SK-N-SH (cell line): ENCODE data around the gene PTGES3. TPM values are rescaled to one million over a fixed set of nuclear protein-coding genes. Genes with fewer than 3 reads are reported as not detected.

Experiments used
- CTCF ChIA-PET: fragments of 300-600, 350-600 bp; formaldehyde crosslinking; extraction: SDS; loops from one replicate; lab custom pipeline; 2021; lab: Yijun Ruan, JAX
- POLR2A ChIA-PET: fragments of 350-600 bp; sonication (Branson Sonifier 250); formaldehyde crosslinking; extraction: SDS; loops from one replicate; lab custom pipeline; 2020; ENCODE audit warnings: antibody characterized with exemption, inconsistent platforms; lab: Yijun Ruan, JAX
- DNase-seq: peaks from one replicate; pipeline ENCODE4 v3.0.0; 2012
- H2AFZ ChIP-seq: fragments of 200-600 bp; sonication (generic); 2 replicates; pipeline ENCODE4 v1.8.1; 2016; ENCODE audit warnings: antibody characterized with exemption, mild to moderate bottlenecking, low read depth
- H3F3A ChIP-seq: fragments of 200-600 bp; sonication (generic); replicated peaks from 2 replicates; pipeline ENCODE3; 2016; ENCODE audit warnings: antibody characterized with exemption, mild to moderate bottlenecking; ENCODE audit not compliant: insufficient read depth
- H3K27ac ChIP-seq, 2 experiments: fragments of 200-500 bp in 1 of 2; fragments of 200-600 bp in 1 of 2; sonication (Bioruptor generic) in 1 of 2; sonication (generic), shearing (Covaris generic) in 1 of 2; 2 replicates each; pipeline versions ENCODE4 v1.5.1 to v1.6.1; 2014 to 2016; ENCODE audit warnings: low read depth in 2 of 2, inconsistent platforms in 1 of 2, low read length in 1 of 2, mild to moderate bottlenecking in 1 of 2, mixed read lengths in 1 of 2
- H3K27me3 ChIP-seq: fragments of 200-600 bp; sonication (generic), shearing (Covaris generic); 2 replicates; pipeline ENCODE4 v1.6.1; 2016; ENCODE audit warnings: mixed run types; ENCODE audit not compliant: insufficient read depth
- H3K36me3 ChIP-seq, 2 experiments: fragments of 200-500 bp in 1 of 2; fragments of 200-600 bp in 1 of 2; sonication (Bioruptor generic) in 1 of 2; sonication (generic) in 1 of 2; replicated peaks in 1 of 2; 2 replicates each; pipeline versions ENCODE3 to v1.5.1; 2014 to 2016; ENCODE audit warnings: low read length in 1 of 2, mild to moderate bottlenecking in 1 of 2; ENCODE audit not compliant: insufficient read depth in 2 of 2, control insufficient read depth in 1 of 2
- H3K4me1 ChIP-seq, 2 experiments: fragments of 200-500 bp in 1 of 2; fragments of 200-600 bp in 1 of 2; sonication (Bioruptor generic) in 1 of 2; sonication (generic), shearing (Covaris generic) in 1 of 2; 2 replicates each; pipeline versions ENCODE4 v1.5.1 to v1.6.1; 2014 to 2016; ENCODE audit warnings: low read depth in 1 of 2, low read length in 1 of 2, mixed run types in 1 of 2; ENCODE audit not compliant: insufficient read depth in 2 of 2, control insufficient read depth in 1 of 2
- H3K4me2 ChIP-seq: fragments of 200-600 bp; sonication (generic), shearing (Covaris generic); 2 replicates; pipeline ENCODE4 v1.6.1; 2017; ENCODE audit warnings: mixed run types
- H3K4me3 ChIP-seq, 2 experiments: fragments of 200-500 bp in 1 of 2; fragments of 200-600 bp in 1 of 2; sonication (Bioruptor generic) in 1 of 2; sonication (generic), shearing (Covaris generic) in 1 of 2; 2 replicates each; pipeline versions ENCODE4 v1.5.1 to v1.8.1; 2014 to 2016; ENCODE audit warnings: low read depth in 2 of 2, inconsistent platforms in 1 of 2, low read length in 1 of 2, mild to moderate bottlenecking in 1 of 2, mixed read lengths in 1 of 2, moderate library complexity in 1 of 2
- H3K79me2 ChIP-seq: fragments of 200-600 bp; sonication (generic); 2 replicates; pipeline ENCODE4 v1.8.1; 2017; ENCODE audit warnings: mild to moderate bottlenecking; ENCODE audit not compliant: insufficient read depth
- H3K9ac ChIP-seq: fragments of 200-600 bp; sonication (generic); 2 replicates; pipeline ENCODE4 v1.6.1; 2017; ENCODE audit warnings: mixed run types
- H3K9me2 ChIP-seq: fragments of 200-600 bp; sonication (generic); 2 replicates; pipeline ENCODE4 v1.6.1; 2017; ENCODE audit warnings: mixed run types
- H3K9me3 ChIP-seq: fragments of 200-600 bp; sonication (generic); 2 replicates; pipeline ENCODE4 v1.6.1; 2017; ENCODE audit warnings: mixed run types, mild to moderate bottlenecking, moderate library complexity
- H4K20me1 ChIP-seq: fragments of 200-600 bp; sonication (generic); 2 replicates; pipeline ENCODE4 v1.6.1; 2017; ENCODE audit warnings: mild to moderate bottlenecking, mixed run types; ENCODE audit not compliant: insufficient read depth
- CHD2 ChIP-seq: fragments of 150-350 bp; IDR thresholded peaks from 2 replicates; pipeline ENCODE4 v1.6.1; 2018; ENCODE audit warnings: low read length; ENCODE audit not compliant: partially characterized antibody
- YY1 ChIP-seq: IDR thresholded peaks from 2 replicates; pipeline ENCODE4 v1.4.0; 2012; ENCODE audit warnings: low read depth, mild to moderate bottlenecking
- polyA plus RNA-seq, 3 experiments: library from polyadenylated mRNA; depleted of rRNA; stranded (reverse); fragments of >200 nt; gene quantifications; 2 replicates each; pipeline ENCODE4 v1.2.3, GENCODE V29; 2012
- TF ChIP-seq, protein P1 (sequence below): IDR thresholded peaks from 2 replicates; pipeline ENCODE4 v1.6.1; 2012; ENCODE audit warnings: mild to moderate bottlenecking, low read depth, low read length, moderate library complexity
- TF ChIP-seq, protein P2 (sequence below): fragments of 150-350 bp; IDR thresholded peaks from 2 replicates; pipeline ENCODE4 v1.6.1; 2017; ENCODE audit warnings: antibody characterized with exemption, low read length, low read depth, borderline replicate concordance
- TF ChIP-seq, protein P3 (sequence below): IDR thresholded peaks from 2 replicates; pipeline ENCODE4 v1.4.0; 2012; ENCODE audit warnings: low read depth
- TF ChIP-seq, protein P4 (sequence below): fragments of 200-600 bp; sonication (generic); IDR thresholded peaks from 2 replicates; pipeline ENCODE4 v1.6.1; 2017; ENCODE audit warnings: antibody characterized with exemption, mild to moderate bottlenecking, moderate library complexity

The PTGES3 gene
- polyA plus RNA-seq, 1 of the 3 experiments (the other 2 are of a cell fraction), result 38.9 TPM

DNA sequence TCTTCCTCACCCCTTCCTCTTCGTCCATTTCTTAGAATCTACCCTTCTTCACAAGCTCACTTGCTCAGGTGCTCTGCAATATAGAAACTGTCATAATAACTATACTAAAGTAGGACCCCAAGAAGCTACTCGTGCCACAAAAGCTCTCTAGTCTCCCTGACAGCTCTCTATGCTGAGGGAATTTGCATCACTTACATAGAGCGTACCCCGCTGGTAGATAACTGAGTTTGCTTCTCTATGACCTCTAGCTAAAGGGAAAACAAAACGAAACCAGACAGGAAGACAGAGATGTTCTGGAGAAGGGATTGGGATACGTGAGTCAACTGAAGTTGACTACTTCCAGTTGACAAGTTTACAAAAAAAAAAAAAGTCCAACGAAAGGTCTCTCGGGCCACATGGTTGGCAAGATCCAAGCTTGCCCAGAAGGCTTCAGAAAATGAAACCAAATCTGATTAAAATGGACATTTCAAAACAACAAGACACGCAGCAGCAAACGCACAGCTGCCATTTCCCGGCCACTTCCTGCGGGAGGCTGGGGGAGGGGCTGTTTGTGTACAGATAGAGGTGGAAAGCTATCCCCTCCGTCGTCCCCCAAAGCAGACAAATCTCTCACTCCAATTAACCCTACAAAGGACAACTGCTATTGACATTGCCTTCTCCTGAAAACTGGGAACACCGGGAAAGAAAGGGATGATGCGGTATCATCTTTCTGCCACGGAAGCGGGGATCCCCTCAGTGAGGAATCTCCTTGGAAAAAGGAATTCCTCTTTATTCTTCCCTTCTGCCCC is 59.2 kb downstream of the PTGES3 start (continued):
- TF ChIP-seq, protein P1, sequence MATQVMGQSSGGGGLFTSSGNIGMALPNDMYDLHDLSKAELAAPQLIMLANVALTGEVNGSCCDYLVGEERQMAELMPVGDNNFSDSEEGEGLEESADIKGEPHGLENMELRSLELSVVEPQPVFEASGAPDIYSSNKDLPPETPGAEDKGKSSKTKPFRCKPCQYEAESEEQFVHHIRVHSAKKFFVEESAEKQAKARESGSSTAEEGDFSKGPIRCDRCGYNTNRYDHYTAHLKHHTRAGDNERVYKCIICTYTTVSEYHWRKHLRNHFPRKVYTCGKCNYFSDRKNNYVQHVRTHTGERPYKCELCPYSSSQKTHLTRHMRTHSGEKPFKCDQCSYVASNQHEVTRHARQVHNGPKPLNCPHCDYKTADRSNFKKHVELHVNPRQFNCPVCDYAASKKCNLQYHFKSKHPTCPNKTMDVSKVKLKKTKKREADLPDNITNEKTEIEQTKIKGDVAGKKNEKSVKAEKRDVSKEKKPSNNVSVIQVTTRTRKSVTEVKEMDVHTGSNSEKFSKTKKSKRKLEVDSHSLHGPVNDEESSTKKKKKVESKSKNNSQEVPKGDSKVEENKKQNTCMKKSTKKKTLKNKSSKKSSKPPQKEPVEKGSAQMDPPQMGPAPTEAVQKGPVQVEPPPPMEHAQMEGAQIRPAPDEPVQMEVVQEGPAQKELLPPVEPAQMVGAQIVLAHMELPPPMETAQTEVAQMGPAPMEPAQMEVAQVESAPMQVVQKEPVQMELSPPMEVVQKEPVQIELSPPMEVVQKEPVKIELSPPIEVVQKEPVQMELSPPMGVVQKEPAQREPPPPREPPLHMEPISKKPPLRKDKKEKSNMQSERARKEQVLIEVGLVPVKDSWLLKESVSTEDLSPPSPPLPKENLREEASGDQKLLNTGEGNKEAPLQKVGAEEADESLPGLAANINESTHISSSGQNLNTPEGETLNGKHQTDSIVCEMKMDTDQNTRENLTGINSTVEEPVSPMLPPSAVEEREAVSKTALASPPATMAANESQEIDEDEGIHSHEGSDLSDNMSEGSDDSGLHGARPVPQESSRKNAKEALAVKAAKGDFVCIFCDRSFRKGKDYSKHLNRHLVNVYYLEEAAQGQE, result no peak
- 0 out of 2 replicates have a peak, but pooled peaks have one; percentile 46 for TF ChIP-seq YY1
- TF ChIP-seq, protein P2, sequence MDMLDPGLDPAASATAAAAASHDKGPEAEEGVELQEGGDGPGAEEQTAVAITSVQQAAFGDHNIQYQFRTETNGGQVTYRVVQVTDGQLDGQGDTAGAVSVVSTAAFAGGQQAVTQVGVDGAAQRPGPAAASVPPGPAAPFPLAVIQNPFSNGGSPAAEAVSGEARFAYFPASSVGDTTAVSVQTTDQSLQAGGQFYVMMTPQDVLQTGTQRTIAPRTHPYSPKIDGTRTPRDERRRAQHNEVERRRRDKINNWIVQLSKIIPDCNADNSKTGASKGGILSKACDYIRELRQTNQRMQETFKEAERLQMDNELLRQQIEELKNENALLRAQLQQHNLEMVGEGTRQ, result no peak

DNA sequence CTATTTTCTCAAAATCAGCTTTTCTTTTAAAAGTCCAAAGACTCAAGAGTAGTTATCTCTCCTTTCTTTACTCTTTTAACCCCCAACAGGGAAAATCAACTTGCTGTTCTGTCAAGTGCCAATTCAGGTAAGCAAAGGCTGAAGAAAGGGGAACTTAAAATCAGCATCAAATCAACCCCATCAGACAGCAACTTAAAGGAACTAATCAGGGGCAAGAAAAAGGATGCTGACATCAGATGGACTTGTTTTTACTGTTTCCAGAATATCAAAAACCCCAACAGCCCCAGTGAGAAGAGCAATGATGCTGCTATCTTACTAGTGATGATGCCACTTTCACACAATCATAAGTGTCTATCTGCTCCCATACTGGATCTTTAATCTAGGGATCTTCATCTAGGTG is 61.4 kb downstream of the PTGES3 start:
- Histone ChIP-seq H3F3A (peaks cover 17% of the 10 kb centered on the region), H2AFZ (no peak overlapping the region), H3K4me2 (no peak overlapping the region), H3K79me2 (peaks cover 88% of the 10 kb centered on the region), H3K36me3 (peaks cover 19 to 35% of the 10 kb centered on the region in 2 experiments), H3K4me1 (peaks cover 0 to 12% of the 10 kb centered on the region in 2 experiments; a peak in 3 of 4 replicates), H4K20me1 (peaks cover 80% of the 10 kb centered on the region), H3K9me2 (no peaks in the 10 kb centered on the region), H3K27me3 (no peaks in the 10 kb centered on the region), H3K27ac (no peak overlapping the region), H3K4me3 (no peak overlapping the region), H3K9me3 (no peaks in the 10 kb centered on the region), H3K9ac (no peak overlapping the region)
- no peak for DNase-seq
- ChIA-PET POLR2A (no interaction called here), CTCF (interaction anchor here (0.7 to 3.3 kb wide), 7 partner anchors 9 to 113 kb away, joined by 3 to 26 read pairs (median 4); no protein-coding TSS in a partner anchor)
- TF ChIP-seq CHD2, result no peak
- TF ChIP-seq, protein P3, sequence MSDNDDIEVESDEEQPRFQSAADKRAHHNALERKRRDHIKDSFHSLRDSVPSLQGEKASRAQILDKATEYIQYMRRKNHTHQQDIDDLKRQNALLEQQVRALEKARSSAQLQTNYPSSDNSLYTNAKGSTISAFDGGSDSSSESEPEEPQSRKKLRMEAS, result no peak
- TF ChIP-seq, protein P4, sequence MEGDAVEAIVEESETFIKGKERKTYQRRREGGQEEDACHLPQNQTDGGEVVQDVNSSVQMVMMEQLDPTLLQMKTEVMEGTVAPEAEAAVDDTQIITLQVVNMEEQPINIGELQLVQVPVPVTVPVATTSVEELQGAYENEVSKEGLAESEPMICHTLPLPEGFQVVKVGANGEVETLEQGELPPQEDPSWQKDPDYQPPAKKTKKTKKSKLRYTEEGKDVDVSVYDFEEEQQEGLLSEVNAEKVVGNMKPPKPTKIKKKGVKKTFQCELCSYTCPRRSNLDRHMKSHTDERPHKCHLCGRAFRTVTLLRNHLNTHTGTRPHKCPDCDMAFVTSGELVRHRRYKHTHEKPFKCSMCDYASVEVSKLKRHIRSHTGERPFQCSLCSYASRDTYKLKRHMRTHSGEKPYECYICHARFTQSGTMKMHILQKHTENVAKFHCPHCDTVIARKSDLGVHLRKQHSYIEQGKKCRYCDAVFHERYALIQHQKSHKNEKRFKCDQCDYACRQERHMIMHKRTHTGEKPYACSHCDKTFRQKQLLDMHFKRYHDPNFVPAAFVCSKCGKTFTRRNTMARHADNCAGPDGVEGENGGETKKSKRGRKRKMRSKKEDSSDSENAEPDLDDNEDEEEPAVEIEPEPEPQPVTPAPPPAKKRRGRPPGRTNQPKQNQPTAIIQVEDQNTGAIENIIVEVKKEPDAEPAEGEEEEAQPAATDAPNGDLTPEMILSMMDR, result no peak
